ENCODE data around the gene PKIB. TPM values are rescaled to one million over a fixed set of nuclear protein-coding genes. Genes with fewer than 3 reads are reported as not detected.

The PKIB gene
- total and polyA plus RNA-seq, 2 donors (not counting 3 experiments of a cell fraction or from before 2014, with no cell fraction given) = not detected

DNA sequence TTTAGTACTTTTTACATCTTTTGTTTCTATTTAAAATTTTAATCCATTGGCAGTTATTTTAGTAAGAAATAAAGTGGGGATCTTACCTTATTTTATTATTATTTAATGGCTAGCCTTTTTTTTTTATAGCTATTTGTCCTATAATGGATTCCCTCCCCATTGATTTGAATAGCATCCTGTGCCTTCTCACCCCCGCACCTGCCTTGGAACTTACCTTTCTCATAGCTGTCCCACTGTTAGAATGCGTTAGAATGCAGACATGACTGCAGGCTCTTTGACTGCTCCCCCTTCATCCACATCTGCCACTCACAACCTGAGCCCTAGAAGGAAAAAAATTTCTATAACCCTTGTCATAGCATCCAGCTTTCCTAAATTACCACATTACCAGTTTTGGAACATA is 9.1 kb downstream of the PKIB start:
- no peak for DNase-seq (ENCODE audit: low read depth, low spot score)
- no peaks in the 10 kb centered on the region for H3K9me1 ChIP-seq (replicated peaks; ENCODE audit: control insufficient read depth, extremely low read depth, insufficient read depth, low read length)
- no peaks in the 10 kb centered on the region for H3K4me1 ChIP-seq (ENCODE audit: control insufficient read depth, extremely low read depth, insufficient read depth, low read length)
- no peaks in the 10 kb centered on the region for H3K9me3 ChIP-seq (replicated peaks; ENCODE audit: control insufficient read depth, insufficient read depth, low read length)
- no peaks in the 10 kb centered on the region for H3K27me3 ChIP-seq (ENCODE audit: control insufficient read depth in 2 of 2, insufficient read depth in 2 of 2, low read length in 2 of 2)
- H4K20me1 ChIP-seq (replicated peaks; ENCODE audit: control insufficient read depth, extremely low read depth, insufficient read depth, low read length) = no peaks in the 10 kb centered on the region
- H2AFZ ChIP-seq (ENCODE audit: low read depth, low read length) = no peak overlapping the region
- no peak for FAIRE-seq
- no peak overlapping the region for H3K9ac ChIP-seq (replicated peaks; ENCODE audit: extremely low read depth, insufficient read depth, low read length)
- TF ChIP-seq POLR2AphosphoS5 (IDR thresholded peaks at IDR 0.05; ENCODE audit: insufficient read depth, low read depth, low read length) (no peak), JUN (IDR thresholded peaks at IDR 0.05; ENCODE audit: borderline replicate concordance, insufficient read depth, insufficient read length, low read depth) (no peak), MYC (IDR thresholded peaks at IDR 0.05; ENCODE audit: low read depth, low read length) (no peak), POLR2A (IDR thresholded peaks at IDR 0.05; ENCODE audit: low read depth, low read length) (no peak), EZH2 (IDR thresholded peaks at IDR 0.05; ENCODE audit: borderline replicate concordance, low read depth, low read length, severe bottlenecking) (no peak), GATA2 (IDR thresholded peaks at IDR 0.05; ENCODE audit: insufficient read depth, insufficient read length, low read depth, low read length) (no peak), FOS (IDR thresholded peaks at IDR 0.05; ENCODE audit: borderline replicate concordance, insufficient read depth, low read length) (no peak)
- TF ChIP-seq, protein P1, sequence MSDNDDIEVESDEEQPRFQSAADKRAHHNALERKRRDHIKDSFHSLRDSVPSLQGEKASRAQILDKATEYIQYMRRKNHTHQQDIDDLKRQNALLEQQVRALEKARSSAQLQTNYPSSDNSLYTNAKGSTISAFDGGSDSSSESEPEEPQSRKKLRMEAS (IDR thresholded peaks at IDR 0.05; ENCODE audit: insufficient read depth, insufficient read length) = no peak
- TF ChIP-seq, protein P2, sequence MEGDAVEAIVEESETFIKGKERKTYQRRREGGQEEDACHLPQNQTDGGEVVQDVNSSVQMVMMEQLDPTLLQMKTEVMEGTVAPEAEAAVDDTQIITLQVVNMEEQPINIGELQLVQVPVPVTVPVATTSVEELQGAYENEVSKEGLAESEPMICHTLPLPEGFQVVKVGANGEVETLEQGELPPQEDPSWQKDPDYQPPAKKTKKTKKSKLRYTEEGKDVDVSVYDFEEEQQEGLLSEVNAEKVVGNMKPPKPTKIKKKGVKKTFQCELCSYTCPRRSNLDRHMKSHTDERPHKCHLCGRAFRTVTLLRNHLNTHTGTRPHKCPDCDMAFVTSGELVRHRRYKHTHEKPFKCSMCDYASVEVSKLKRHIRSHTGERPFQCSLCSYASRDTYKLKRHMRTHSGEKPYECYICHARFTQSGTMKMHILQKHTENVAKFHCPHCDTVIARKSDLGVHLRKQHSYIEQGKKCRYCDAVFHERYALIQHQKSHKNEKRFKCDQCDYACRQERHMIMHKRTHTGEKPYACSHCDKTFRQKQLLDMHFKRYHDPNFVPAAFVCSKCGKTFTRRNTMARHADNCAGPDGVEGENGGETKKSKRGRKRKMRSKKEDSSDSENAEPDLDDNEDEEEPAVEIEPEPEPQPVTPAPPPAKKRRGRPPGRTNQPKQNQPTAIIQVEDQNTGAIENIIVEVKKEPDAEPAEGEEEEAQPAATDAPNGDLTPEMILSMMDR (IDR thresholded peaks at IDR 0.05; ENCODE audit: extremely low read depth in 1 of 2, insufficient read depth in 1 of 2, low read depth in 1 of 2, low read length in 2 of 2) = no peak
- H3K36me3 ChIP-seq (ENCODE audit: control insufficient read depth in 2 of 2, extremely low read depth in 1 of 2, insufficient read depth in 2 of 2, low read length in 2 of 2) = no peaks in the 10 kb centered on the region
- BruUV-seq (replicated peaks) = no TSS peak
- H3K4me3 ChIP-seq (replicated peaks in 1 of 3; ENCODE audit: insufficient read depth in 1 of 3, low read depth in 1 of 3, low read length in 3 of 3) = no peak overlapping the region
- intact Hi-C loops (cut with micrococcal nuclease) (no loop called here), dilution Hi-C loops (cut with MboI; ENCODE audit: extremely low pct_ligation_motif_present, low sequenced_read_pairs) (no loop called here)
- no peak overlapping the region for H3K27ac ChIP-seq (ENCODE audit: insufficient read depth, low read depth, low read length)
- POLR2A ChIA-PET = no interaction called here
- no peaks in the 10 kb centered on the region for H3K79me2 ChIP-seq (ENCODE audit: control insufficient read depth, insufficient read depth, low read length)
- CTCF ChIA-PET = no interaction called here
- no peak overlapping the region for H3K4me2 ChIP-seq (ENCODE audit: insufficient read depth, low read length)

Measured in endothelial cell of umbilical vein (primary cell).